Kidney (tissue), 14 donors: ENCODE measurements around the gene SCAP. TPM values are rescaled to one million over a fixed set of nuclear protein-coding genes. Genes with fewer than 3 reads are reported as not detected.
A peak's percentile ranks its signal among the peaks of the same experiment; 100 is the strongest.

ENCODE experiments used
- DNase-seq, 5 donors: peaks; one replicate each; pipeline ENCODE4 v3.0.0-alpha.2; 2013 to 2020
- FAIRE-seq: peaks from 2 replicates; lab custom pipeline; 2012; peaks lifted over from hg19 to GRCh38; lab: Jason Lieb, UNC
- H3K27ac ChIP-seq, 2 donors: one replicate each; pipeline ENCODE4 v1.7.0; 2013; ENCODE audit warnings: low read depth in 2 of 2, low read length in 2 of 2, inconsistent platforms in 1 of 2
- H3K27me3 ChIP-seq: one replicate; pipeline ENCODE4 v1.7.1; 2013; ENCODE audit warnings: low read length, inconsistent platforms; ENCODE audit not compliant: control insufficient read depth, insufficient read depth
- H3K36me3 ChIP-seq, 3 donors: one replicate each; pipeline versions ENCODE4 v1.7.0 to v1.7.1; 2013; ENCODE audit warnings: low read length in 3 of 3, control low read depth in 1 of 3, inconsistent platforms in 1 of 3; ENCODE audit not compliant: insufficient read depth in 3 of 3, control insufficient read depth in 2 of 3
- H3K4me1 ChIP-seq, 3 donors: one replicate each; pipeline versions ENCODE4 v1.7.0 to v1.7.1; 2013; ENCODE audit warnings: low read length in 3 of 3, inconsistent platforms in 1 of 3, low read depth in 1 of 3; ENCODE audit not compliant: control insufficient read depth in 2 of 3, insufficient read depth in 2 of 3
- H3K4me3 ChIP-seq, 3 donors: one replicate each; pipeline versions ENCODE4 v1.7.0 to v1.8.1; 2013; ENCODE audit warnings: low read length in 3 of 3, control low read depth in 1 of 3, inconsistent platforms in 1 of 3
- H3K9ac ChIP-seq, 3 donors: one replicate each; pipeline versions ENCODE4 v1.7.0 to v1.7.1; 2013; ENCODE audit warnings: low read length in 3 of 3, control low read depth in 1 of 3, inconsistent platforms in 1 of 3
- H3K9me3 ChIP-seq, 3 donors: one replicate each; pipeline versions ENCODE4 v1.7.0 to v1.7.1; 2013; ENCODE audit warnings: low read length in 3 of 3, control low read depth in 1 of 3, inconsistent platforms in 1 of 3; ENCODE audit not compliant: control insufficient read depth in 2 of 3, insufficient read depth in 1 of 3
- intact Hi-C: fragments of 100-400 bp; cut with DNase I; formaldehyde crosslinking; loops from one replicate; pipeline ENCODE4 v1.11.1; 2022
- polyA plus RNA-seq: library from polyadenylated mRNA; stranded (reverse); fragments of 350-450 nt; fragmentation: Illumina TruSeq; extraction: RNeasy Lipid Tissue Mini Kit (QIAGEN cat#74804); gene quantifications from one replicate; pipeline ENCODE4 v1.2.3, GENCODE V29; 2014; ENCODE audit warnings: low read depth, low replicate concordance; ENCODE audit not compliant: insufficient read depth
- total RNA-seq: library from RNA; stranded (reverse); fragmentation: NEBNext Ultra II Directional; extraction: Animal tissue kit (Norgen Biotek cat#: 25700); gene quantifications from one replicate; pipeline ENCODE4 v1.2.1, GENCODE V29; 2021
- TF ChIP-seq, protein P1 (sequence below): IDR thresholded peaks from 3 replicates; pipeline ENCODE4 v1.5.1; 2012; ENCODE audit warnings: mild to moderate bottlenecking, moderate library complexity, borderline replicate concordance; ENCODE audit not compliant: insufficient read depth; ENCODE audit errors: extremely low read depth
- donor health status: control.
- donor health status: control.
- donor health status: control.
- donor health status: control.
- donor health status: control.
- donor health status: DM: yes; HTN: yes; CAD: no.
- donor health status: Normal renal cell carcinoma (clear cell type).

SCAP gene
- total and polyA plus RNA-seq, 2 donors from 2014 or later, result 47.3 to 85.1 TPM

DNA sequence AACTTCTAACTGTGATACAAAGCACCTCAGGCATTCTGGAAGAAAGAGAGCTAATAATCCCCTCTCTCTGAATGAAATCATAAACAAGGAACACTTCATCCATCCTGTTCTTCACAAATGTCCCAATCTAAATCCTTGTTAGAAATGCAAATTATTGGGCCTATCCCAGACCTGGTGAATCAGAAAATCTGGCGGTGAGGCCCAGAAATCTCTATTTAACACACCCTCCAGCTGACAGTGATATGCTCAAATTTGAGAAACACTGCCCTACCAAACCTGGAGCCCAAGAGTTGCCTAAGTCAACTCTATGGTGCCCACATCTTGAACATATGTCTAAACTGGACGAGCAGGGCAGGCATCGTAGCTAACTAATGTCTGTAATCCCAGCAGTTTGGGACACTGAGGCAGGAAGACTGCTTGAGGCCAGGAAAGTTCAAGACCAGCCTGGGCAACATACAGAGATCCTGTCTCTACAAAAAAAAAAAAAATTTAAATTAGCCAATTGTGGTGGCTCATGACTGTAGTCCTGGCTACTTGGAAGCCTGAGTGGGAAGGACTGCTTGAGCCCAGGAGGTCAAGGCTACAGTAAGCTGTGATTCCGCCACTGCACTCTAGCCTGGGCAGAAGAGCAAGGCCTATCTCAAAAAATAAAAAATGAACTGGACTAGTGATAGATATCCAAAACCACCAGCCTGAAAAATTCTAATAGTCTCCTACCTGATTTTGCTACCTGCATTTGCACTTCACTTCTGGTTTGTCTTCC, 23.1 kb downstream of the SCAP start:
- peaks cover 0 to 4% (median 0%) of the 10 kb centered on the region in 3 donors for H3K9me3 ChIP-seq
- TF ChIP-seq, protein P1, sequence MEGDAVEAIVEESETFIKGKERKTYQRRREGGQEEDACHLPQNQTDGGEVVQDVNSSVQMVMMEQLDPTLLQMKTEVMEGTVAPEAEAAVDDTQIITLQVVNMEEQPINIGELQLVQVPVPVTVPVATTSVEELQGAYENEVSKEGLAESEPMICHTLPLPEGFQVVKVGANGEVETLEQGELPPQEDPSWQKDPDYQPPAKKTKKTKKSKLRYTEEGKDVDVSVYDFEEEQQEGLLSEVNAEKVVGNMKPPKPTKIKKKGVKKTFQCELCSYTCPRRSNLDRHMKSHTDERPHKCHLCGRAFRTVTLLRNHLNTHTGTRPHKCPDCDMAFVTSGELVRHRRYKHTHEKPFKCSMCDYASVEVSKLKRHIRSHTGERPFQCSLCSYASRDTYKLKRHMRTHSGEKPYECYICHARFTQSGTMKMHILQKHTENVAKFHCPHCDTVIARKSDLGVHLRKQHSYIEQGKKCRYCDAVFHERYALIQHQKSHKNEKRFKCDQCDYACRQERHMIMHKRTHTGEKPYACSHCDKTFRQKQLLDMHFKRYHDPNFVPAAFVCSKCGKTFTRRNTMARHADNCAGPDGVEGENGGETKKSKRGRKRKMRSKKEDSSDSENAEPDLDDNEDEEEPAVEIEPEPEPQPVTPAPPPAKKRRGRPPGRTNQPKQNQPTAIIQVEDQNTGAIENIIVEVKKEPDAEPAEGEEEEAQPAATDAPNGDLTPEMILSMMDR, result no peak
- H3K36me3 ChIP-seq, result no peaks in the 10 kb centered on the region
- H3K4me1 ChIP-seq, result peaks cover 0 to 3% (median 0%) of the 10 kb centered on the region in 3 donors
- no peak for DNase-seq
- H3K27me3 ChIP-seq, result no peaks in the 10 kb centered on the region
- H3K9ac ChIP-seq, result no peak overlapping the region
- intact Hi-C loops, result no loop called here
- no peak overlapping the region for H3K27ac ChIP-seq
- FAIRE-seq, result no peak
- H3K4me3 ChIP-seq, result no peak overlapping the region

DNA sequence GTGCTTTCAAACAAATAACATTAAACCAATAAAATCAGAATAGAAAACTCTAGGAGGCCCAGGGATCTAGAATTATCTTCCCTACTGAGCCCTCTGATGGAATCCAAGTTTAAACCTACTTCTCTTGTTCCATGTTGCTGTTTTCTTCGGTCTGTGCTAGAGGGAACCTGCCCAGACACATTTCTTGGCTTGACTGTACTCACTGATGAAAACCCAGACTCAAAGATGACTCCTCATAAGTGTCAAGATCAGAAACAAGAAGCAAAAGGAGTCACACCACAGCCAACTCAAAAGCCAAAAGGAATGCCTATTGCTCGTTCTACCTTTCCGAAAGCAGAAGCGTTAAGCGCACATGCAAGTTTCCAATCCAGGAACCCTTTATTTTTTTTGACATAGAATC, 31.6 kb downstream of the SCAP start:
- no peak for FAIRE-seq
- no peak for DNase-seq
- peak overlapping the region in 1 of 3 donors; percentile 42 for H3K9ac ChIP-seq
- H3K27me3 ChIP-seq, result no peaks in the 10 kb centered on the region
- peaks cover 0 to 9% (median 8%) of the 10 kb centered on the region in 3 donors for H3K36me3 ChIP-seq
- H3K27ac ChIP-seq, result peak overlapping the region; percentile 71 to 92
- intact Hi-C loops, result no loop called here
- TF ChIP-seq, protein P1, result no peak
- H3K9me3 ChIP-seq, result peaks cover 0 to 4% (median 0%) of the 10 kb centered on the region in 3 donors
- H3K4me1 ChIP-seq, result peaks cover 0 to 23% (median 11%) of the 10 kb centered on the region in 3 donors
- no peak overlapping the region for H3K4me3 ChIP-seq

DNA sequence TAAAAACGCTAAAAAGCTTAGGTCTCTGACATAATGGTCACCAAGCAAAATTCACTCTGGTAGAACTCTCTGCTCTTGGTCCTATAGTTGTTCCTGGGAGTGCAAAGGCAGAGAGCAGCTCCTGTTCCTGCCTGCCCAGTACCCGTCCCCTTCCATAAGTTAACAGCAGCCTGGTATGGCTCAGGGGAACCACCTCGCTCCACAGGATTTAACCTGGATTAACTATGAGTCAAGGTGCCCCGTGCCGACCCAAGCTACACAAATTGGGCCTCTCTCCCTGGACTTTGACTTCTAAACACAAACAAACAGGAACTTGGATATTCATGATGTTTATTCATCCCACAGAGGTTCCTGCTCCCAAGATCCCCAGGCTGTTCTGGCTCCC, 32.1 kb downstream of the SCAP start:
- H3K36me3 ChIP-seq, result peaks cover 0 to 9% (median 8%) of the 10 kb centered on the region in 3 donors
- H3K4me1 ChIP-seq, result peaks cover 0 to 23% (median 11%) of the 10 kb centered on the region in 3 donors
- H3K27me3 ChIP-seq, result no peaks in the 10 kb centered on the region
- H3K27ac ChIP-seq, result peak overlapping the region; percentile 71 to 92
- H3K9me3 ChIP-seq, result peaks cover 0 to 4% (median 0%) of the 10 kb centered on the region in 3 donors
- DNase-seq (no peak), FAIRE-seq (no peak)
- intact Hi-C loops, result no loop called here
- peak overlapping the region in 1 of 3 donors; percentile 42 for H3K9ac ChIP-seq
- TF ChIP-seq, protein P1, result no peak
- peak overlapping the region in 1 of 3 donors; percentile 33 for H3K4me3 ChIP-seq
